ENCODE measurements around the gene PIK3R6. TPM values are rescaled to one million over a fixed set of nuclear protein-coding genes. Genes with fewer than 3 reads are reported as not detected.

The PIK3R6 gene
- total and polyA plus RNA-seq, 2 of the 4 experiments (the other 2 are of a cell fraction), result not detected

DNA sequence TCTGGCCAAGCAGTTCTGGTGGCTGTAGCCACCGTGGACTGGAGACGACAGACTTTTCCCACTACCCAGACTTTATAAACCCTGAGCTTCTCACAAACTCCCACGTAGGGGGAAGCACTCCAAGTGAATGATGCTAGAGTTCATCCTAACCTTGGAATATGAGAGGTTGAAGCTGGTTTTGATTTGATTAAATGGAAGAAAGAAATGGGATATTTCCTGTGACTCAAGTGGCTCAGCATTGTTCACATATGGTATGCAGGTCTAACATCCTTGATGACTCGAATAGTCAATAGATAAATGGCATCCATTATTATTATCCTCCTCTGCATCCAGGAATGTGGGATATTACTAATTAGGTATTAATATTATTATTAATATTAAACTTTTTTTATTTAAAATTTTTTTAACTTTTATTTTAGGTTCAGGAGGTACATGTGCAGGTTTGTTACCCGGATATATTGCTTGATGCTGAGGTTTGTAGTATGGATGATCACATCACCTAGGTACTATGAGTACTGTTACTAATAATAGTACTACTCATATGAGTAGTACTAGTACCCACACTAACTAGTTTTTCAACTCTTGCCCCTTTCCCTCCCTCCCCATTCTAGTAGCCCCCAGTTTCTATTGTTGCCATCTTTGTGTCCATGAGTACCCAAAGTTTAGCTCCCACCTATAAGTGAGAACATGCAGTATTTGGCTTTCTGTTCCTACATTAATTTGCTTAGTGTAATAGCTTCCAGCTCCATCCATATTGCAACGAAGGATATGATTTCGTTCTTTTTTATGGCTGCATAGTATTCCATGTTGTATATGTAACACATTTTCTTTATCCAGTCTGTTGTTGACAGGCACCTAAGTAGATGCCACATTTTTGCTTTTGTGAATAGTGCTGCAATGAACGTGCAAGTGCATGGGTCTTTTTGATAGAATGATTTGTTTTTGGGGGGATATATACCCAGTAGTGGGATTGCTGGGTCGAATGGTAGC is 22.9 kb downstream of the PIK3R6 start (continued):
- TF ChIP-seq MAFK (IDR thresholded peaks at IDR 0.05; ENCODE audit: low read depth, low read length), result no peak

DNA sequence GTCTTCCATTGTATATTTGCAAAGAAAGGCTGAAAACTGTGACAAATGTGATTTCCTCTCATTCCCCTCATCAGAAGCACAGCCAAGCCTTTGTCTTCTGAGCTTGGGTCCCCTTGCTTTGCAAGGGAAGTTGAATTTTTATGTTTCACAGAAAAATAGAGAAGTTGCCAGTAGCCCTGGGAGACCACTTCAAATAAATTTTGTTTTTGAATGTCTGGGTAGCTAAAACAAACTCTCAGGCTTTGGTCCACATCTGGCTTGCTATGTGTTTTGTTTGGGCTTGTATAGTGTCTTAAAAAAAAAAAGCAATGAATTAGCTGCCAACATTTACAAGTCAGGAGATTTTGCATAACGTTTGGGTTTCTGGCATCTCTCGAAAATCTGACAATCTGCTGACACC is 24.1 kb downstream of the PIK3R6 start:
- Histone ChIP-seq H4K5ac (ENCODE audit: low read depth, low read length) (no peak overlapping the region), H3K4ac (ENCODE audit: low read depth, low read length) (no peak overlapping the region), H2BK15ac (ENCODE audit: low read depth, low read length) (no peak overlapping the region), H2AK5ac (ENCODE audit: low read depth, low read length) (no peak overlapping the region), H3K14ac (replicated peaks; ENCODE audit: low read depth, low read length) (no peak overlapping the region), H3K27ac (ENCODE audit: insufficient read depth, low read length) (no peak overlapping the region), H3K4me3 (ENCODE audit: insufficient read depth, low read depth, low read length) (no peak overlapping the region), H4K91ac (ENCODE audit: insufficient read depth, low read depth, low read length) (no peak overlapping the region), H2BK120ac (ENCODE audit: low read depth, low read length) (no peak overlapping the region), H3K27me3 (ENCODE audit: control insufficient read depth, insufficient read depth, low read length) (no peaks in the 10 kb centered on the region), H2AFZ (replicated peaks; ENCODE audit: low read length, poor library complexity) (no peak overlapping the region), H3K9ac (ENCODE audit: low read depth, low read length) (no peak overlapping the region), H3K79me1 (ENCODE audit: low read depth in 1 of 2, low read length in 2 of 2) (no peaks in the 10 kb centered on the region), H4K8ac (ENCODE audit: low read depth in 2 of 2, low read length in 2 of 2) (no peak overlapping the region), H2BK20ac (ENCODE audit: low read depth, low read length) (no peak overlapping the region), H4K20me1 (ENCODE audit: insufficient read depth, low read length) (no peaks in the 10 kb centered on the region), H3K56ac (ENCODE audit: extremely low read depth, insufficient read depth, low read length) (no peak overlapping the region), H3K36me3 (ENCODE audit: control insufficient read depth, insufficient read depth, low read length) (no peaks in the 10 kb centered on the region), H2AK9ac (replicated peaks; ENCODE audit: low read depth, low read length, poor library complexity) (no peak overlapping the region), H3K4me1 (ENCODE audit: control insufficient read depth, insufficient read depth, low read length) (no peaks in the 10 kb centered on the region), H3K9me1 (ENCODE audit: insufficient read depth, low read length) (no peaks in the 10 kb centered on the region), H3K9me3 (ENCODE audit: control insufficient read depth, insufficient read depth, low read length) (no peaks in the 10 kb centered on the region), H3K18ac (ENCODE audit: low read depth, low read length) (no peak overlapping the region), H3K23ac (ENCODE audit: low read depth, low read length) (no peak overlapping the region), H2BK5ac (ENCODE audit: low read depth, low read length, poor library complexity, severe bottlenecking) (no peak overlapping the region), H3K4me2 (ENCODE audit: low read depth, low read length) (no peak overlapping the region)
- intact Hi-C loops (cut with micrococcal nuclease) (no loop called here), in situ Hi-C loops (cut with MboI; ENCODE audit: low sequenced_read_pairs) (no loop called here), dilution Hi-C loops (cut with HindIII; ENCODE audit: low sequenced_read_pairs, unreplicated experiment) (no loop called here)
- ChIA-PET POLR2A (ENCODE audit: unreplicated experiment) (no interaction called here), CTCF (no interaction called here)
- TF ChIP-seq MAZ (IDR thresholded peaks at IDR 0.05; ENCODE audit: borderline replicate concordance, low read depth, low read length) (no peak), BHLHE40 (IDR thresholded peaks at IDR 0.05; ENCODE audit: low read depth, low read length) (no peak), CEBPB (IDR thresholded peaks at IDR 0.05; ENCODE audit: low read depth, low read length) (no peak), POLR2A (IDR thresholded peaks at IDR 0.05; ENCODE audit: low read depth, low read length) (no peak), RAD21 (IDR thresholded peaks at IDR 0.05; ENCODE audit: low read length) (no peak), FOS (IDR thresholded peaks at IDR 0.05; ENCODE audit: low read depth, low read length) (no peak), NFE2L2 (IDR thresholded peaks at IDR 0.05; ENCODE audit: low read depth, low read length) (no peak), RFX5 (IDR thresholded peaks at IDR 0.05; ENCODE audit: low read depth, low read length) (no peak)
- TF ChIP-seq, protein P1, sequence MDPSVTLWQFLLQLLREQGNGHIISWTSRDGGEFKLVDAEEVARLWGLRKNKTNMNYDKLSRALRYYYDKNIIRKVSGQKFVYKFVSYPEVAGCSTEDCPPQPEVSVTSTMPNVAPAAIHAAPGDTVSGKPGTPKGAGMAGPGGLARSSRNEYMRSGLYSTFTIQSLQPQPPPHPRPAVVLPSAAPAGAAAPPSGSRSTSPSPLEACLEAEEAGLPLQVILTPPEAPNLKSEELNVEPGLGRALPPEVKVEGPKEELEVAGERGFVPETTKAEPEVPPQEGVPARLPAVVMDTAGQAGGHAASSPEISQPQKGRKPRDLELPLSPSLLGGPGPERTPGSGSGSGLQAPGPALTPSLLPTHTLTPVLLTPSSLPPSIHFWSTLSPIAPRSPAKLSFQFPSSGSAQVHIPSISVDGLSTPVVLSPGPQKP (IDR thresholded peaks at IDR 0.05; ENCODE audit: borderline replicate concordance, low read depth, low read length), result no peak
- WGBS, 2 experiments (ENCODE audit: extremely low coverage in 2 of 2, insufficient read length in 1 of 2), result no CpG with 5 or more reads among the region's 2 CpGs
- ATAC-seq (ENCODE audit: low read depth) (no peak), DNase-seq (no peak)
- BruUV-seq (replicated peaks), result no TSS peak
